Myocyte (in vitro differentiated cells): ENCODE measurements around the gene SMCO1. TPM values are rescaled to one million over a fixed set of nuclear protein-coding genes. Genes with fewer than 3 reads are reported as not detected.
"Not testable (repeated sequence)": the region's sequence is repeated elsewhere in the genome, so short reads cannot be mapped to it uniquely, and the experiment has no call there.

Experiments used
- DNase-seq: peaks from one replicate; pipeline ENCODE4 v3.0.0-alpha.2; 2012; ENCODE audit warnings: low read depth
- polyA plus RNA-seq: library from polyadenylated mRNA; unstranded; fragments of >200 nt; gene quantifications from one replicate; pipeline ENCODE4 v1.2.1, GENCODE V29; 2012; ENCODE audit warnings: missing spikeins
- total RNA-seq: library from RNA; depleted of rRNA; stranded (reverse); fragments of >200 nt; gene quantifications from 2 replicates; pipeline ENCODE4 v1.2.3, GENCODE V29; 2014

SMCO1 gene
- 0.53 TPM in 1 of 2 replicates, not detected in the other for total RNA-seq
- not detected for polyA plus RNA-seq

GRCh38 chr3:196514913-196515621, at the start of gene SMCO1:
Gene SMCO1, minus strand, starts transcription at chr3:196515346. Its CDS starts 137 bp downstream, at chr3:196515209.
- DNase-seq = peak; percentile 17

DNA sequence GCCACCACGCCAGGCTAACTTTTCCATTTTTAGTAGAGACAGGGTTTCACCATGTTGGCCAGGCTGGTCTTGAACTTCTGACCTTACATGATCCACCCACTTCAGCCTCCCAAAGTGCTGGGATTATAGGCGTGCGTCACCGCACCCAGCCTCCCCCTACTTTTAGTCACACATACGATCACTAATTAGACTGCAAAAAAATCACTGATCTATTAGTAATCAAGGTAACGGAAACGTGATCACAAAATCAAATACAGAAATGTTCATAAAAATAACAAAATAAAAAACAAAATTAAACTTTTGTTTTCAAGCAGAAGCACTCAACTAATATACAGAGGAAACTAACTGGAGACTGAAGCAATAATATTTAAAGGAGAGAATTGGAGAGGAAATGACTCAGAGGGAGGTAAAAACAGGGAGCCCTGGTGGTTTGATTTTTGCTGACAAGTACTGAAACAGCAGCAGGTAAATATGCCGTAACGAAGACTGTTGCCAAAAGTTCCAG, 48.6 kb upstream of the SMCO1 start:
- DNase-seq = no peak

DNA sequence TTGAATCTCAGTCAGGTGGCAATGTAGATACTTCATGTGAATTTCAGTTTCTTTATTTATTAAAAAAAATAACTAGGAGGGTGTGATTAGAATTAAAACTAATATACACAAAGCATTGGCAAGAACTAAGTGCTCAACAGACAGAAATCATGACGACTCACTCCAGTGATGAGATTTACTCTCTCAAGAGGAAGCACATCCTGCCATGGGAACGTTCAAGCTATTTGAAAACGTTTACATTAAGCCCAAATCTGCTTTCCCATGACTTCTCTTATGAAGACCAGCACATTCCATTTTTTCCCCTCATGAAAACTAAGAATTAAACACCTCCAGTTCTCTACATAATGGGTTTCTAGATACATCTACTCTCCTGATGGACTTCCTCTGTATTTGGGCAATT, 44.7 kb upstream of the SMCO1 start:
- DNase-seq = no peak

- DNase-seq = no peak
Observed at GRCh38 chr3:196558476-196558875, 43.3 kb upstream of the SMCO1 start.

DNA sequence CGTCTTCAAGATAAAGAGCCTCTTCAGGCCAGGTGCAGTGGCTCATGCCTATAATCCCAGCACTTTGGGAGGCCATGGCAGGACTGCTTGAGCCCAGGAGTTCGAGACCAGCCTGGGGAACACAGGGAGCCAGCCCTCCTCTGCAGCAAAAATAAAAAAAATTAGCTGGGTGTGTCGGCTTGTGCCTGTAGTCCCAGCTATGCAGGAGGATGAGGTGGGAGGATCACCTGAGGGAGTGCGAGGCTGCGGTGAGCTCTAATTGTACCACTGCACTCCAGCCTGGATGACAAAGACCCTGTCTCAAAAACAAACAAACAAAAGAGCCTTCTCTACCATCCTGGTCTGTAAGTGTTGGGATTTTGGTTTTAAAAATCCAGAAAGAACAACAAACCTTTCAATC, 42.1 kb upstream of the SMCO1 start:
- no peak for DNase-seq

DNA sequence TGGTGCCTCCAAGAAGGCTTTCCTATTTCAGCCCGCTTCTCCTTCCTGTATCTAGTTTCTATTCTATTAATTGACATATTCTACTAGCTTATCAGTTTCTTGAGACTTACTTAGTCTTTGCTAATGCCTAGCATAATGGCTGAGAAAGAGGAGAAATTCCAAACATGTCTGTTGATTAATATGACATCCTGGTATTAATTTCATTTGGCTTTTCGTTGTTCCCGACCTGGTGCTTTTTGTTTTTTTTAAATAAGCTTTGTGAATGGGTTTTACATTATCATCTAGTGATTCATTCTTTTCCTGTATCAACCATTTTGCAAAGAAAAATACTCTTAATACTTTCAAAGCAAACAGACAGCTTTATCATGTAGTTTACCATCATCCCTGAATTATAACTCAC, 40.1 kb upstream of the SMCO1 start:
- DNase-seq = no peak

GRCh38 chr3:196554205-196554604, 39.1 kb upstream of the SMCO1 start:
- DNase-seq = no peak

- DNase-seq = peak; percentile 36
Observed at GRCh38 chr3:196553551-196553950, 38.4 kb upstream of the SMCO1 start.

DNA sequence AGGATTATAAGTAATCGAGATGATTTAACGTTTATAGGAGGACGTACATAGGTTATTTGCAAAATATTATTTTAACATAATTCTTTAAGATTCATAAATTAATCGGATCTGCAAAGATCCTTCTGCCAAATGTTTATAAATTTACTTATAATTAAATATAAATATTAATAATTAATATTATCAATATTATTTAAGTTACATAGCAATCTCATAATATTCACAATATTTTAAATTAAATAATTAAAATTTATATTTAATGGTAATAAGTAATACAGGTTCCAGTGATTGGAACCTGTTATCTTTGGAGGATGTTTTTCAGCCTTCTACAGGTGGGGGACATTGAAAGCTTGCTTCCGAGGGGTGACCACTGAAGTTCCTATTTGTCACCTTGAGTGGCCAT, 37.1 kb upstream of the SMCO1 start:
- DNase-seq = no peak

GRCh38 chr3:196550172-196550571, 35.0 kb upstream of the SMCO1 start:
- DNase-seq = not testable (repeated sequence)

GRCh38 chr3:196549312-196549711, 34.2 kb upstream of the SMCO1 start:
- not testable (repeated sequence) for DNase-seq

- no peak for DNase-seq
Observed at GRCh38 chr3:196547067-196547466, 31.9 kb upstream of the SMCO1 start.

- no peak for DNase-seq
Observed at GRCh38 chr3:196546537-196546936, 31.4 kb upstream of the SMCO1 start.

- no peak for DNase-seq
Observed at GRCh38 chr3:196544491-196544992, 29.4 kb upstream of the SMCO1 start.

DNA sequence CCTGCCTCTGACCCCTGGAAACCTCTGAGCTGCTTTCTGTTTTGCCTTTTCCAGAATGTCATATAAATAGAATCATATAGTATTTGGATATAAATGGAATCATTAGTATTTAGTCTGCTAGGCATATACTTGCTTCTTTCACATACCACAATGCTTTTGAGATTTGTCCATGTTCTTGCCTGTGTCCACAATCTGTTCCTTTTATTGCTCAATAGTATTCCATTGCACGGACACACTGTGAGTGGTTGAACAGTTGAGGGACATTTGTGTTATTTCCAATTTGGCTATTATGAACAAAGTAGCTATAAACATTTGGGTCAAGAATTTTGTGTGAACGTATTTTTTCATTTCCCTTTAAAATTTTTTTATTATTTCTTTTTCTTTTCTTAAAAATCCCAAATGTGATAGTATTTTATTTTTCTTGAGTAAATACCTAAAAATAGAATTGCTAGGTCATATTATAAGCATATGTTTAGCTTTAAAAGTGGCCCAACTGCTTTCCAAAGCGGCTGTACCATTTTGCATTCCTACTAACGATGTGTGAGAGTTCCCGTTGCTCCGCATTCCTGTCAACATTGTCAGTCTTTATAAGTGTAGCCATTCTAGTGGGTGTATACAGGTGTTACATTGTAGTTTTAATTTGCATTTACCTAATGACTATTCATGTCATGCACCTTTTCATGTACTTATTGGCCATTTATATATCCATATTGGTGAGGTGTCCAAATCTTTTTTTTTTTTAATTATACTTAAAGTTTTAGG, 26.7 kb upstream of the SMCO1 start:
- no peak for DNase-seq

- peak; percentile 24 for DNase-seq
Observed at GRCh38 chr3:196537319-196537984, 22.3 kb upstream of the SMCO1 start.

DNA sequence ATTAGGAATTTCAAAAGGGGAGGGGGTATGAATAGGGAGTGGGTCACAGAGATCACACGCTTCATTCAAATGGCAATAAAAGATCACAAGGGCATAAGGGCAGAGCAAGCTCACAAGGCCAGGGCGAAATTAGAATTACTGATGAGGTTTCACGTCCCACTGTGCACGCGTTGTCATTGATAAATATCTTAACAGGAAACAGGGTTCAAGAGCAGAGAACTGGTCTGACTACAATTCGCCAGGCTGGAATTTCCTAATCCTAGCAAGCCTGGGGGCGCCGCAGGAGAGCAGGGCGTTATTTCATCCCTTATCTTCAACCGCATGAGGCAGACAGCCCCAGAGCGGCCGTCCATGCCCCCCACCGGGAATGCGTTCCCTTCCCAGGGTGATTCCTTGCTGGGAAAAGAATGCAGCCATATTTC, 18.1 kb upstream of the SMCO1 start:
- DNase-seq = no peak

GRCh38 chr3:196531418-196531817, 16.3 kb upstream of the SMCO1 start:
- no peak for DNase-seq

GRCh38 chr3:196528639-196529233, 13.6 kb upstream of the SMCO1 start:
- peak; percentile 56 for DNase-seq

DNA sequence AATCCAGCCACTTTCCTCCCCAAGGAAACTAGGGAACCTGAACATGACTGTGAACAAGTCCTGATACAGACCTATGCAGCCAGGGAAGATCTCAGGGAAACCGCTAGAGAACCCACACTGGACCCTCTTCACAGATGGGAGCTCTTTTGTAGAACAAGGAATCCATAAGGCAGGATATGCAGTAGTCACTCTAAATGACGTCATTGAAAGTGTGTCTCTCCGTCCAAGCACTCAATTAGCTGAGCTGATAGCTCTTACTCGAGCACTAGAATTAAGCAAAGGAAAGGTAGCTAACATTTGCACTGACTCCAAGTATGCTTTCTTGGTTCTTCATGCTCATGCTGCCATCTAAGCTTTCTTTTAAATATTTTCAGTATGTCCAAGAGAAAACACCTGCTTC, 10.0 kb upstream of the SMCO1 start:
- DNase-seq = no peak

DNA sequence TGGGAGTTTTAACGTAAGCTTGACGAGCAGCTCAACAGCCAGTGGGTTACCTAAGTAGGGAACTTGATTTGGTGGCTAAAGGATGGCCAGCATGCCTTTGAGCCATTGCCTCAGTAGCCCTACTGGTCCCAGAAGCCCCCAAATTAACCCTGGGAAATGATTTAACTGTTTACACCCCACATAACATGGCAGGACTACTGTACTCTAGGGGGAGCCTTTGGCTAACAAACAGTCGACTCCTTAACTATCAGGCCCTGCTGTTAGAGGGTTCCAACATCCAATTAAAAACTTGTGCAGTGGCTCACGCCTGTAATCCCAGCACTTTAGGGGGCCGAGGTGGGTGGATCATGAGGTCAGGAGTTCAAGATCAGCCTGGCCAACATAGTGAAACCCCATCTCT, 9.4 kb upstream of the SMCO1 start:
- no peak for DNase-seq
